ENCODE results near the gene NOX3. TPM values are rescaled to one million over a fixed set of nuclear protein-coding genes. Genes with fewer than 3 reads are reported as not detected.

NOX3 gene
- total RNA-seq, 1 experiment from 2014 or later: not detected

GRCh38 chr6:155448668-155449449, 6.8 kb downstream of the NOX3 start:
- Mint-ChIP-seq H3K9me3 (no peaks in the 10 kb centered on the region), H3K36me3 (ENCODE audit: insufficient read depth in 1 of 3, low read depth in 3 of 3) (no peaks in the 10 kb centered on the region), H3K27ac (peak overlapping the region in 2 of 3 experiments; percentile 10 to 38; a peak in 2 of 7 replicates), H3K4me1 (peaks cover 16 to 20% of the 10 kb centered on the region in 2 experiments), H3K4me3 (no peak overlapping the region), H3K27me3 (ENCODE audit: low read depth) (peaks cover 1% of the 10 kb centered on the region)
- WGBS (ENCODE audit: extremely low coverage, insufficient read length, low lambda C conversion rate): no CpG with 5 or more reads among the region's 5 CpGs
- Histone ChIP-seq H3K18ac (ENCODE audit: insufficient read length, low read depth, low read length) (no peak overlapping the region), H3K9ac (ENCODE audit: extremely low read depth, insufficient read length, low read length) (no peak overlapping the region), H2BK12ac (ENCODE audit: insufficient read length, low read depth, low read length) (no peak overlapping the region), H2AK5ac (ENCODE audit: insufficient read length, low read length) (no peak overlapping the region), H2BK5ac (ENCODE audit: insufficient read length, low read length) (no peak overlapping the region), H4K91ac (ENCODE audit: insufficient read length, low read depth, low read length) (no peak overlapping the region), H2AFZ (ENCODE audit: low read length) (no peak overlapping the region), H4K5ac (ENCODE audit: insufficient read length, low read depth, low read length) (no peak overlapping the region), H3K23me2 (ENCODE audit: insufficient read length, low read depth, low read length, poor library complexity, severe bottlenecking) (no peaks in the 10 kb centered on the region), H3K56ac (ENCODE audit: insufficient read length, low read depth, low read length) (no peak overlapping the region), H2BK120ac (ENCODE audit: low read depth, low read length, poor library complexity, severe bottlenecking) (no peak overlapping the region), H4K20me1 (ENCODE audit: control insufficient read depth, insufficient read depth, insufficient read length) (no peaks in the 10 kb centered on the region), H3T11ph (ENCODE audit: low read length) (no peak overlapping the region), H2BK15ac (ENCODE audit: low read depth, low read length) (no peak overlapping the region), H3K79me1 (ENCODE audit: insufficient read depth, low read depth, low read length, poor library complexity, severe bottlenecking) (no peaks in the 10 kb centered on the region), H3K4me2 (ENCODE audit: insufficient read depth, insufficient read length, low read length) (no peak overlapping the region), H3K4ac (ENCODE audit: low read depth, low read length) (no peak overlapping the region), H3K23ac (ENCODE audit: insufficient read length, low read depth, low read length) (no peak overlapping the region), H4K8ac (replicated peaks; ENCODE audit: insufficient read length, low read depth, low read length) (no peak overlapping the region), H3K79me2 (ENCODE audit: insufficient read depth, low read length) (no peaks in the 10 kb centered on the region), H3K9me3 (ENCODE audit: control insufficient read depth, low read depth, low read length) (no peaks in the 10 kb centered on the region), H3K14ac (ENCODE audit: insufficient read depth, low read length) (no peak overlapping the region), H3K27ac (ENCODE audit: insufficient read length, low read depth, low read length) (no peak overlapping the region), H3K4me1 (ENCODE audit: insufficient read depth, low read length) (no peaks in the 10 kb centered on the region; the same call in 1 of the 2 replicates), H3K27me3 (ENCODE audit: insufficient read depth, low read length) (no peaks in the 10 kb centered on the region), H2BK20ac (ENCODE audit: low read depth, low read length, poor library complexity, severe bottlenecking) (no peak overlapping the region)
- DNase-seq: no peak
- no peak for TF ChIP-seq CTCF (conservative IDR thresholded peaks at IDR 0.05)
